ENCODE results near the gene INAVA. TPM values are rescaled to one million over a fixed set of nuclear protein-coding genes. Genes with fewer than 3 reads are reported as not detected.

The INAVA gene
- total and polyA plus RNA-seq, 12 donors: 0.03 to 0.46 (median 0.22) TPM; not detected in 6

DNA sequence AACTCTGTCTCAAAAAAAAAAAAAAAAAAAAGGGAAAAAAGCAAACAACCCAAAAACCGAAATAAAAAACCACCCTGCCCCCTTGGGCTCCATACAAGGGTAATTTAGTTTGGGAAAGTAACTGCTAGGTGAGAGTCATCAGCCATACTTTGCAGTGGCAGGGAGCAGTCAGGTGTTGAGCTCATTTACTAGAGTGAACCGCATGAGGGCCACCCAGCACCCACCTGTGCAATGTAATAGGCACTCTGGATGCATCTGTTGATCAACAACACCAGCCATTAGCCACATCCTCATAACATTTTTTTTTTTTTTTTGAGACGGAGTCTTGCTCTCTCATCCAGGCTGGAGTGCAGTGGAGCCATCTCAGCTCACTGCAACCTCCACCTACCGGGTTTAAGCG lies 9.1 kb downstream of the INAVA start:
- H3K4me1 ChIP-seq (replicated peaks in 1 of 2): no peaks in the 10 kb centered on the region
- no peaks in the 10 kb centered on the region for H3K9me3 ChIP-seq (replicated peaks in 1 of 3)
- no peaks in the 10 kb centered on the region for H3K27me3 ChIP-seq
- no peak for TF ChIP-seq POLR2A (IDR thresholded peaks at IDR 0.05)
- TF ChIP-seq, protein P1, sequence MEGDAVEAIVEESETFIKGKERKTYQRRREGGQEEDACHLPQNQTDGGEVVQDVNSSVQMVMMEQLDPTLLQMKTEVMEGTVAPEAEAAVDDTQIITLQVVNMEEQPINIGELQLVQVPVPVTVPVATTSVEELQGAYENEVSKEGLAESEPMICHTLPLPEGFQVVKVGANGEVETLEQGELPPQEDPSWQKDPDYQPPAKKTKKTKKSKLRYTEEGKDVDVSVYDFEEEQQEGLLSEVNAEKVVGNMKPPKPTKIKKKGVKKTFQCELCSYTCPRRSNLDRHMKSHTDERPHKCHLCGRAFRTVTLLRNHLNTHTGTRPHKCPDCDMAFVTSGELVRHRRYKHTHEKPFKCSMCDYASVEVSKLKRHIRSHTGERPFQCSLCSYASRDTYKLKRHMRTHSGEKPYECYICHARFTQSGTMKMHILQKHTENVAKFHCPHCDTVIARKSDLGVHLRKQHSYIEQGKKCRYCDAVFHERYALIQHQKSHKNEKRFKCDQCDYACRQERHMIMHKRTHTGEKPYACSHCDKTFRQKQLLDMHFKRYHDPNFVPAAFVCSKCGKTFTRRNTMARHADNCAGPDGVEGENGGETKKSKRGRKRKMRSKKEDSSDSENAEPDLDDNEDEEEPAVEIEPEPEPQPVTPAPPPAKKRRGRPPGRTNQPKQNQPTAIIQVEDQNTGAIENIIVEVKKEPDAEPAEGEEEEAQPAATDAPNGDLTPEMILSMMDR (IDR thresholded peaks at IDR 0.05): no peak
- no peak overlapping the region for H3K27ac ChIP-seq
- WGBS, 4 donors: 81 to 92% (median 87%) methylated on average over 5 of the region's 5 CpGs
- H3K36me3 ChIP-seq (replicated peaks in 1 of 2): no peaks in the 10 kb centered on the region
- DNase-seq: no peak
- H3K4me3 ChIP-seq: no peak overlapping the region
- intact Hi-C loops (cut with DNase I): no loop called here

DNA sequence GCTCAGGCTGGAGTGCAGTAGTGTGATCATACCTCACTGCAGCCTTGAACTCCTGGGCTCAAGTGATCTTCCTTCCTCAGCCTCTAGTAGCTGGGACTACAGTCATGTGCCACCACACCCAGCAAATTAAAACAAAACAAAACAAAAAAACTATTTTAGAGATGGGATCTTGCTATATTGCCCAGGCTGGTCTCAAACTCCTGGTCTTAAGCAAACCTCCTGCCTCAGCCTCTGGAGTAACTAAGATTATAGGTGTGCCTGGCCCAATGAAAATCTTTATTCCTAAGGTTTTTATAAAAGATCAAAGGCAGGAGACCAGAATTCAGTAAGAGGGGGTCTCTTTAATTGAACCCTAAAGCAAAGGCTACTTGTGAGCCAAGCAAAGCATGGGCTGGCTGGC lies 10.1 kb downstream of the INAVA start:
- TF ChIP-seq, protein P1 (IDR thresholded peaks at IDR 0.05): no peak
- no peak for TF ChIP-seq POLR2A (IDR thresholded peaks at IDR 0.05)
- no peaks in the 10 kb centered on the region for H3K27me3 ChIP-seq
- intact Hi-C loops (cut with DNase I): no loop called here
- no peak for DNase-seq
- no peaks in the 10 kb centered on the region for H3K4me1 ChIP-seq (replicated peaks in 1 of 2)
- H3K36me3 ChIP-seq (replicated peaks in 1 of 2): no peaks in the 10 kb centered on the region
- no peak overlapping the region for H3K27ac ChIP-seq
- H3K4me3 ChIP-seq: no peak overlapping the region
- H3K9me3 ChIP-seq (replicated peaks in 1 of 3): no peaks in the 10 kb centered on the region

DNA sequence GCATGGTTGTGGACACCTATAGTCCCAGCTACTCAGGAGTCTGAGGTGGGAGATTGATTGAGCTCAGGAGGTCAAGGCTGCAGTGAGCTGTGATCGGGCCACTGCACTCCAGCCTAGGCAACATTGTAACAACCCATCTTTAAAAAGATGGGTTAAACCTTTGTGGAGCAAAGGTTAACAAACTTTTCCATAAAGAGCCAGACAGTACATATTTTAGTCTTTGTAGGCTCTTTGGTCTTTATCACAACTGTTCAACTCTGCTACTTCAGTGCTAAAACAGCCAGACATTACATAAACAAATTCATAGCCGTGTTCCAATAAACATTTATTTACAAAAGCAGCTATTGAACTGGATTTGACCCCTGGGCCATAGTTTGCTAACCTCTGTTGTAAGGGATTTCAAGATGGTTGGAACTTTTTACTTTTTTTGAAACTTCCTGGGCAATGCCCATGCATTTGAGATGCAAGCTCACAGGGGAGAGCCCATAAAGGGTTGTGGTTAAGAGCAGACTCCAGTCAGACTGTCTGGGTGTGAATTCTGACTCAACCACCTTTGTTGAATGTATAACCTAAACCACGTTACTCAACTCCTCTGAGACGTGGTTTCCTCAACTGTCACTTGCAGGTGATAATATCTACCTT lies 10.8 kb downstream of the INAVA start:
- Histone ChIP-seq H3K27me3 (no peaks in the 10 kb centered on the region), H3K27ac (no peak overlapping the region), H3K4me3 (no peak overlapping the region), H3K4me1 (replicated peaks in 1 of 2) (no peaks in the 10 kb centered on the region), H3K9me3 (replicated peaks in 1 of 3) (no peaks in the 10 kb centered on the region), H3K36me3 (replicated peaks in 1 of 2) (no peaks in the 10 kb centered on the region)
- intact Hi-C loops (cut with DNase I): no loop called here
- TF ChIP-seq, protein P1 (IDR thresholded peaks at IDR 0.05): no peak
- no peak for TF ChIP-seq POLR2A (IDR thresholded peaks at IDR 0.05)
- no peak for DNase-seq
- 75 to 80% (median 79%) methylated on average over 4 of the region's 4 CpGs for WGBS, 4 donors

GRCh38 chr1:200906491-200906890 lies 11.8 kb downstream of the INAVA start:
- no peak for DNase-seq
- 87 to 97% (median 95%) methylated on average over 2 of the region's 2 CpGs for WGBS, 4 donors
- Histone ChIP-seq H3K27ac (no peak overlapping the region), H3K4me1 (replicated peaks in 1 of 2) (no peaks in the 10 kb centered on the region), H3K4me3 (no peak overlapping the region), H3K9me3 (replicated peaks in 1 of 3) (no peaks in the 10 kb centered on the region), H3K36me3 (replicated peaks in 1 of 2) (no peaks in the 10 kb centered on the region), H3K27me3 (no peaks in the 10 kb centered on the region)
- intact Hi-C loops (cut with DNase I): no loop called here
- TF ChIP-seq, protein P1 (IDR thresholded peaks at IDR 0.05): no peak
- TF ChIP-seq POLR2A (IDR thresholded peaks at IDR 0.05): no peak

All from adrenal gland (tissue), 12 donors.